NCI-H128 (cell line): ENCODE results near the gene LRRC23.
"Not testable (repeated sequence)": the region's sequence is repeated elsewhere in the genome, so short reads cannot be mapped to it uniquely, and the experiment has no call there.

ENCODE experiments used
- DNase-seq: peaks from one replicate; lab custom pipeline; 2025; ENCODE audit not compliant: unreplicated experiment; lab: John Stamatoyannopoulos, UW

LRRC23 gene, protein sequence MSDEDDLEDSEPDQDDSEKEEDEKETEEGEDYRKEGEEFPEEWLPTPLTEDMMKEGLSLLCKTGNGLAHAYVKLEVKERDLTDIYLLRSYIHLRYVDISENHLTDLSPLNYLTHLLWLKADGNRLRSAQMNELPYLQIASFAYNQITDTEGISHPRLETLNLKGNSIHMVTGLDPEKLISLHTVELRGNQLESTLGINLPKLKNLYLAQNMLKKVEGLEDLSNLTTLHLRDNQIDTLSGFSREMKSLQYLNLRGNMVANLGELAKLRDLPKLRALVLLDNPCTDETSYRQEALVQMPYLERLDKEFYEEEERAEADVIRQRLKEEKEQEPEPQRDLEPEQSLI

DNA sequence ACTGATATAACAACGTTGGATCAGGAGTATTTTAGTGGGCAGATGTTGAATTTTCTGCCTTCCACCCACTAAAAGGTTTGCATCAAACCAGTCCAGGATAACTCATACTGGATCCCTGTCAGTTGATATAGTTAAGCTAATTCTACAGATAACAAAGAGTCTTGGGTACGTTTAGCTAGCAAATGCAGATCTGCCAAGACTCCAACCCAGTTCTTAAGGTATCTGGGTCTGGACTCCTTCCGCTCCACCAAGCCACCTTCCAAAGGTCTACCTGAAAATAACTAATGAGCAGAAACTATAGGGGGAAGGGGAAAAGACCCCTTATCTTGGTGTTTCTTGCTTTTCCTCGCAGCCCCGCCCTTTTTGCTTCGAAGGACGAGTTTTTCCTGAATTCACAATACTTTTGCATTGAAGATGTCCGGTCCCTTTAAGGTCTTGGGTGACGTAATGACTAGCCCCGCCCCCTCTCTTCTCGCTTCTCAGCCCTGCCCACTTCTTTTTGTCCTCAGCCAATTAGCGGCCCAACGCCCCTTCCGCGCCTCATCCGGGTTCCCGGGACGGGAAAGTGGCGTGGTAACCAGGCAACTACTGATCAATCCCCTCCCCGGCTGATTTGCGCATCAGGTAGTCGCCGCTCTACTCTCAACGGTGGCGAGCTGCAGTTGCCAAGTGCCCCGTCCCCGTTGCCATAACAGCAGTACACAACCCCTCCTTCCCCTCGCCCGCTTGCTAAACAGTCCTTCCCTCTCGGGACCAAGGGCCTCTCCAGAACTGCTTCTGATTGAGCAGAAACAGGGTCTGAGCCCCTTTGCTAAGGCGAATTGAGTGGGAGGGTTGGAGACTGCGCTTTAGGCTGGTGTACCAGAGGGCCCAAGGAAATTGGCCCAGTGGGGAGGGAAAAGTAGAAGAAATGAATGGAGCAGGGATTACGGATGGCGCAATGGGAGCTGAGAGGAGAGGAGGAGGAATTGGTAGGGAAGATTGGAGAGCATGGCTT, at the start of gene LRRC23:
TSS of gene LRRC23 (plus strand) at position 543 of the 997 bp plus-strand sequence. CDS start 812 bp downstream, outside the sequence.
- DNase-seq: peak; percentile 99

DNA sequence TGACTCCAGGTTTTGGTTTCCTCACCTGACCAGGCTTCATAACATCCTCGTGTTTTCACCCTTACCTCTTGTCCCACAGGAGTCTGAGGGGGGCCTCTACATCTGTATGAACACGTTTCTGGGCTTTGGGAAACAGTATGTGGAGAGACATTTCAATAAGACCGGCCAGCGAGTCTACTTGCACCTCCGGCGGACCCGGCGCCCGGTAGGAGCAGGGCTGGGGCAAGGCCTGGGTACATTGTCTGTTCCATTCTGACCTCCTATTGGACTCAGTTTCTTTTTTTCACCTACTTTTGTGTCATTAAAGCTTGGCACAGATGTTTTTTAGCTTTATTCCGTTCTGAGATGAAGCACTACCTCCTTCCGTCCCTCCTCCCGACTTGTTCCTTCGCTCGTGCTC, 49.3 kb upstream of the LRRC23 start:
- no peak for DNase-seq

DNA sequence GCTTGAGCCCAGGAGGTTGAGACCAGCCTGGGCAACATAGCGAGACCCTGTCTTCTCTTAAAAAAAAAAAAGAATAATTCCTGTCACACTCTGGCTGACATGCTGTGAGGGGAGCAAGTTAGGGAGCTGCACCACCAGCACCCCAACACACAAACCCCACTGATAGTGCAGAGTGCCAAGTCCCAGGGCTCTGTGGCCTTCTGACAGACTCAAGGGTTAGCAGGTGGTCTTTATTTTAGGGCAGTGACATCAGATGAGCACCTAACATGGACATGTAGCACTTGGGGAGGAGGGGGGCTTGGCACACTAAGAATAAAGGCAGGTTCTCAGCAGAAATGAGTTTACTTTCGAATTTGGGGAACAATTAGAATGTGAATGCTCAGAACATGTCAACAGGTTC, 45.8 kb upstream of the LRRC23 start:
- no peak for DNase-seq

DNA sequence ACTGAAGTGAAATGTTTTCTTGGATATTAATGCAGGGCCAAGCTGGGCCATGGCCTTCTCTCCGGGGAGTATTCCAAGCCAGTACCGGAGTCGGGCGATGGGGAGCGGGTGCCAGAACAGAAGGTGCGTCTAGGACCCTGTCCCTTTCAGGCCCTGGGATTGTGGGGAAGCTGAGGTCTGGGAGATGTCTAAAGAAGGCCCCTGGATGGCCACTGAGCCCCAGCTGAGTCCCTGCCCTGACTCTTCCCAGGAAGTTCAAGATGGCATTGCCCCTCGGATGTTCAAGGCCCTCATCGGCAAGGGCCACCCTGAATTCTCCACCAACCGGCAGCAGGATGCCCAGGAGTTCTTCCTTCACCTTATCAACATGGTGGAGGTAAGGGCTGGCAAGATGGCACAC, 44.5 kb upstream of the LRRC23 start:
- no peak for DNase-seq

DNA sequence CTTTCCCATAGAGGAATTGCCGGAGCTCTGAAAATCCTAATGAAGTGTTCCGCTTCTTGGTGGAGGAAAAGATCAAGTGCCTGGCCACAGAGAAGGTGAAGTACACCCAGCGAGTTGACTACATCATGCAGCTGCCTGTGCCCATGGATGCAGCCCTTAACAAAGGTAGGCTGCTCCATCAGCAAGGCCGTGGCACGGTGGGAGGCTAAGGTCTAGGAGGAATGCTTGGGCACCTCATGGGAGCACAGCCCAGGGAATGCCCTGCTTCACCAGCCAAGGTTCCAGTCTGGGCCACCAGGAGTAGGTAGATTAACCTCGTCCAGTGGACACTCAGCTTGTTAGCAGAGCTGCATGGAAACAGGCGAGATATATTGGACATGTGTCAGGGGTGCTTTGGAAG, 43.7 kb upstream of the LRRC23 start:
- no peak for DNase-seq

DNA sequence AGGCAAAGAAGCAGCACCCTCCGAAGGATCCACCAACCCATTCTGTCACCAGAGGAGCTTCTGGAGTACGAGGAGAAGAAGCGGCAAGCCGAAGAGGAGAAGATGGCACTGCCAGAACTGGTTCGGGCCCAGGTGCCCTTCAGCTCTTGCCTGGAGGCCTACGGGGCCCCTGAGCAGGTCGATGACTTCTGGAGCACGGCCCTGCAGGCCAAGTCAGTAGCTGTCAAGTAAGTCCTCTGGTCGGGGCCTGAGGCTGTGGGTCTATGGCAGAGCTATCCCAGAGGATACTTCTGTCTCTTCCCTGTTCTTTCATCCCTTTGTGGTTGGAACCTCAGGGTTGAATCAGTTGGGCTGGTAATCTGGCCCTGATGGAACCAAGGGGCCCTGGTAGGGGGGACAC, 43.2 kb upstream of the LRRC23 start:
- no peak for DNase-seq

DNA sequence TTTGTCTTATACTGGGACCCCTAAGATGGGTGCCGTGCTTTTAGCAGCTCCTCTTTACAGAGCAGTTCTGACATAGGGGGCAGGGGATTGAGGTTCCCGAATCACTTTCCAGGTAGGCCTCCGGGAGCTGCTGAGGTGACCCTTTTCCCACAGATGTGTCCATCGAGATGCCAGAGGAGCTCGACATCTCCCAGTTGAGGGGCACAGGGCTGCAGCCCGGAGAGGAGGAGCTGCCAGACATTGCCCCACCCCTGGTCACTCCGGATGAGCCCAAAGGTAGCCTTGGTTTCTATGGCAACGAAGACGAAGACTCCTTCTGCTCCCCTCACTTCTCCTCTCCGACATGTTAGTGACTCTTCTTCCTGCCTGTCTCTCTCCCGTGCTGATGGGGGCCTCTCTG, 41.6 kb upstream of the LRRC23 start:
- no peak for DNase-seq

DNA sequence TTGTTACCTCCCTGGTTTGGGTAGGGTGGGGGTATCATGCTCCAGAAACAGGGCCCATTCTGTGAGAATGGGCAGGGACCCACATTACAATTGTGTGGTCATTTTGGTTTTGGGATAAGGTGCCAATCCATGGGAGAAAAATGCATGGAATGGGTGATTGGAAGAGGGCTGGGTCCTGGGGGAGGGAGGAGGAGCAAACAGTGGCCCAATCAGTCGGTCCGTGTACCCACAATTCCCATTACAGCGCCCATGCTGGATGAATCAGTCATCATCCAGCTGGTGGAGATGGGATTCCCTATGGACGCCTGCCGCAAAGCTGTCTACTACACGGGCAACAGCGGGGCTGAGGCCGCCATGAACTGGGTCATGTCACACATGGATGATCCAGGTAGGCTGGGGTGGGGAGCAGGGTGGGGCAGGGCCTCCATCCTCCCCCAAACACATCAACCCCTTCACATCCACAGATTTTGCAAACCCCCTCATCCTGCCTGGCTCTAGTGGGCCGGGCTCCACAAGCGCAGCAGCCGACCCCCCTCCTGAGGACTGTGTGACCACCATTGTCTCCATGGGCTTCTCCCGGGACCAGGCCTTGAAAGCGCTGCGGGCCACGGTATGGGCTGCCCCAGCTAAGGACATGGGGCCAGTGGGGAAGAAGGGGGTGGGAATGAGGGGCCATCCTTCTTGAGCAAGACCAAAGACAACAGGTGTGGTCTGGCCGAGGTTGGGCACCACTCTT, 40.9 kb upstream of the LRRC23 start:
- no peak for DNase-seq

DNA sequence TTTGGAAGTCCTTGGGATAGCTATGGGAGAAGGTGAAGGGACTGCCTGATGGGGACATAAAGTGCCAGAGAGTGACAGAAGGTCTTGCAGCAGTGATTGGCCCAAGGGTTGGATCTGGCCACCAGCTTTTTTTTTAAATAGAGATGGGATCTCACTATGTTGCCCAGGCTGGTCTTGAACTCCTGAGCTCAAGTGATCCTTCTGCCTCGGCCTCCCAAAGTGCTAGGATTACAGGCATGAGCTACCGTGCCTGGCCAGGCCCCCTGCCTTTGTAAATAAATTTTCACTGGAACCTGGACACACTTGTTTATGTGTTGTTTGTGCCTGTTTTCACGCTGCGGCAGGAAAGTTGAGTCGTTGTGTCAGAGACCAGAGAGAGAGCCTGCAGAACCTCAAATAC, 39.3 kb upstream of the LRRC23 start:
- DNase-seq: not testable (repeated sequence)

DNA sequence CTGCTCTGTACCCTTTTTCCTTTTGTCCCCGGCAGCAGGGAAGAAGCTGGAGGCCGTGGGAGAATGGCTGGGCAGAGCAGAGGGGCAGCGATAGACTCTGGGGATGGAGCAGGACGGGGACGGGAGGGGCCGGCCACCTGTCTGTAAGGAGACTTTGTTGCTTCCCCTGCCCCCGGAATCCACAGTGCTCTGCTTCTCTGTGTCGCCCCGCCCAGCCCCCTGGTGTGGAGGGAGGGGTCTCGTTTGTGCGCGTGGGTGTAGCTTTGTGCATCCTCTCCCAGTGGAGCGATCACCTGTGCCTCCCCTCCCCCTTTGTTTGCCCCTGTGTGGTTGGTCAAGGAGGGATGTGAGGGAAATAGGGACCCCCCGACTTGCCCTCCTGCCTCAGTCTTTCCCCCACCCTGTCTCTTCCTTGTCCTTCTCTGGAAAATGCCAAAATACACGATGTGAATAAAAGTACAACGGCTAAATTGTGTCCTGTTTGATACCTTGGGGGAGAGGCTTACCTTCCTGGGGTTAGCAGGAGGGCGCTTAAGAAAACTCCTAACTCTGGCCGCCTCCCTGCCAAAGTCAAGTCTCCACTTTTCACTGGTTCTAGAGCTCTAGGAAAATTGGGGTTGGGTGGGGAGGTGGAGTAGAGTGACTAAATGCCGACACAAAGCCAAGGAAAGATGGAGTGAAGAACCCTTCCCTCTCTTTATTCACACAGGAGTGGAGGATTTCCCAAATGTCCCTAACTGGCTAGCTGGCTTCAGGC, 38.3 kb upstream of the LRRC23 start:
- no peak for DNase-seq

DNA sequence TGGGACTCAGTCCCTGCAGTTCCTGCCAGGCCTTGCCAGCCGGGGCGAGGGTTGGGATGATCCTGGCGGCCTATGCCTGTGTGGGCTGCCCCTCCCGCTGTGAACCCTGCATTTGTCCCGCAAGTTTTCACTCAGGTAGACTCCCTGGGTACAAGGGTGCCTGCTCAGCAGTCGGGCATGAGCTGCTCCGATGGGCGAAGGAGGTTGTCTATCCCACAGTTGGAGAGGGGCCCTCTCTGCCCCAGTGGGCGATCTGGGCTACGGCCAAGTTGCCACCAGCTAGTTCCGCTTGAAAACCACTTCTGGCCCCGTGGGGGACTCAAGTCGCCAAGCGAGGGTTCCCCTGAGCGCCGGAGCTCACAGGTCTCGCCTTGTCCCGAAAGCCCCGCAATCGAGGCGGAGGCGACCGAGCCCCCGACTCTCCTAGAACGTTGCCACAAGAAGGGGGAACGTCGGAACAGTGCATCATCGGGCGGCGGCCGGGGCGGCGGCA, 37.7 kb upstream of the LRRC23 start:
- DNase-seq: no peak

DNA sequence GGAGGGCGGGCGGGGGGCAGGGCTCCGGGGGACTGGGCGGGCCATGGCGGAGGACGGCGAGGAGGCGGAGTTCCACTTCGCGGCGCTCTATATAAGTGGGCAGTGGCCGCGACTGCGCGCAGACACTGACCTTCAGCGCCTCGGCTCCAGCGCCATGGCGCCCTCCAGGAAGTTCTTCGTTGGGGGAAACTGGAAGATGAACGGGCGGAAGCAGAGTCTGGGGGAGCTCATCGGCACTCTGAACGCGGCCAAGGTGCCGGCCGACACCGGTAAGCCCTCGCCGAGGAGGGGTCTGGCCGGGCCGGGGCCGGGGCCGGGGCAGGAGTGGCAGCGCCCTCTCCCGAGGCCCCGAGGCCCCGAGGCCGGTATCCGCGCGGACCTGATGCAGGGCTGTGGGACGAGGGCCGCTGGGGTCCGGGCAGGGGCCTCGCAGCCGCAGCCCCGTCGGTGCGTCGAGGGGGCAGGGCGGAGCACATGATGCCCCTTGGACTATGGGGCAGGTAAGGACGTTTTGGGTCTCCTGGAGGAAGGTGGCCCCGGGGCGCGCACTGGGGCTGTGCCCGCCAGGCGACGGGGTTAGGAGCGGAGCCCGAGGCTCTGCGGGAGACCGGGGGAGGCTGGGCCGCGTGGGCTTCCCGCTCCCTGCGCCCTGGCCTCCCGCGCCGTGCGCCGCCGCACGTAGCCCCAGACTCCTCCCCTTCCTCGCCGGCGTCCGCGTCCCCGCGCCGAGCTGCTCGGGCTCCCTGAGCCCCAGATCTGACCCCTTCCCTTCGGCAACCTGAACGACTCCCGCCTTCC, 37.0 kb upstream of the LRRC23 start, which contains the start of gene TPI1:
TSS of gene TPI1 (plus strand) at position 119 of the 798 bp plus-strand sequence. CDS start at position 155, 36 bp downstream.
- peak; percentile 59 for DNase-seq

DNA sequence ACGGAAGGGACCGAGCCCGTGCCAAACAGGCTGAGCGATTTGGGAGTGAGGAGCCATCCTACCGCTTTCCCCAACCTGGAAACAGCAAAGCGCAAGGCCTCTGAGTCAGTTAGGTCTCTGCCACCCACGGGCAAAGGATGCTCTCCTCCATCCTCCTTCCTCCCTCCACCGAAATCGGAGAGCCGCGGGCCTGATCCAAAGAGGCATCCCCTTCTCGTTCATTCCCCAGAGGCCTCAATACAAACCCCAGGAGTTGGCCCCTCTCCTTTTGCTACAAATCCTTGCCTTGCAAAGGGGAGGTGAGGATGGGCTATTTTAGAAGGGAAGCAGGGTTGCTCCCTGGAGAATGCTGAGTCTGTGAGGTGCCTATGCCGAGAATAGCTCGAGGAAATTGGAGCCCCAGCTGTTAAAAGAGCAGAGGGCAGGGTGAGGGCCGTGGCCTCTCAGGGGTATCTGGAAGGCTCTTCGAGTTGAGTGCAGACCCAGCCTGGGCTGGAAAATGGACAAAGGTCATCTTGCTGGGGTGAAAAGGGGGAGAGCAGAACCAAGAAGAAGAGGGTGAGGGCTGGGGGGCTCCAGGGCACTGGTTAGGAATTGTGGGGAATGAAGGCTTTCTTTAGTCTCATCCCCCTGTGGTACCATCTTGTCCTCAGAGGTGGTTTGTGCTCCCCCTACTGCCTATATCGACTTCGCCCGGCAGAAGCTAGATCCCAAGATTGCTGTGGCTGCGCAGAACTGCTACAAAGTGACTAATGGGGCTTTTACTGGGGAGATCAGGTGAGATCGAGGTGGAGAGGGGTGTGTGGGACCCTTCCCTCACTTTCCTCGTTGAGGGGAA, 36.2 kb upstream of the LRRC23 start:
- no peak for DNase-seq

DNA sequence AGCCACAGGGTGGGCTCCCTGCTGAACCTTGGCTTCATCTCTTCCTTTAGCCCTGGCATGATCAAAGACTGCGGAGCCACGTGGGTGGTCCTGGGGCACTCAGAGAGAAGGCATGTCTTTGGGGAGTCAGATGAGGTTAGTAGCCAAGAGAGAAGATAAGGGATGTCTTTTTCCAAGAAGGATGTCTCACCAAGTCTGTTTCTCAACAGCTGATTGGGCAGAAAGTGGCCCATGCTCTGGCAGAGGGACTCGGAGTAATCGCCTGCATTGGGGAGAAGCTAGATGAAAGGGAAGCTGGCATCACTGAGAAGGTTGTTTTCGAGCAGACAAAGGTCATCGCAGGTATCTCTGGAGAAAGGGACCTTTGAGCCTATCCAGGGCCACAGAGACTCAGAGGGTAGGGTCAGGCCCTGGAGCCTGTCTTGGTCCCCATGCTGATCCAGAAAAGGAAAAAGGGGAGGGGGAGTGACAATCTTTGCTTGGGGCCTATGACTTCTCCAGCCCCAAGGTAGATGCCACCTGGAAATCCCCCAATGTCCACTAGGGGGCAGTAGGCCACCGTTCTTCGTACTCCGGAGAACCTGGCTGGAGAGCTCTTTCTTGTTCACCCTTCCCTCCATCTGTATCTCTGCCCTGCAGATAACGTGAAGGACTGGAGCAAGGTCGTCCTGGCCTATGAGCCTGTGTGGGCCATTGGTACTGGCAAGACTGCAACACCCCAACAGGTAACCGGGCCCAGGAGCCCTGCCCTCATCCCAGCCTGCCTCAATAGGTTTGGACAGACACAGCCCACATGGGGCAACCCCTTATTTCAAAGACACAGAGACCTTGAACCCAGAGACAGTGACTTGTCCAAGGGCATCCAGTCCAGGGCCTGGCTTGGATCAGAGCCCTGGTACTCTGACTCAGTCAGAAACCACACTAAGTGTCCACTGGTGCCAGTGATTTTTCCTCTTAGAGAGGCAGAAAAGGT, 35.3 kb upstream of the LRRC23 start:
- DNase-seq: peak; percentile 70

DNA sequence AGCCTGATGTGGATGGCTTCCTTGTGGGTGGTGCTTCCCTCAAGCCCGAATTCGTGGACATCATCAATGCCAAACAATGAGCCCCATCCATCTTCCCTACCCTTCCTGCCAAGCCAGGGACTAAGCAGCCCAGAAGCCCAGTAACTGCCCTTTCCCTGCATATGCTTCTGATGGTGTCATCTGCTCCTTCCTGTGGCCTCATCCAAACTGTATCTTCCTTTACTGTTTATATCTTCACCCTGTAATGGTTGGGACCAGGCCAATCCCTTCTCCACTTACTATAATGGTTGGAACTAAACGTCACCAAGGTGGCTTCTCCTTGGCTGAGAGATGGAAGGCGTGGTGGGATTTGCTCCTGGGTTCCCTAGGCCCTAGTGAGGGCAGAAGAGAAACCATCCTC, 34.3 kb upstream of the LRRC23 start:
- DNase-seq: not testable (repeated sequence)

DNA sequence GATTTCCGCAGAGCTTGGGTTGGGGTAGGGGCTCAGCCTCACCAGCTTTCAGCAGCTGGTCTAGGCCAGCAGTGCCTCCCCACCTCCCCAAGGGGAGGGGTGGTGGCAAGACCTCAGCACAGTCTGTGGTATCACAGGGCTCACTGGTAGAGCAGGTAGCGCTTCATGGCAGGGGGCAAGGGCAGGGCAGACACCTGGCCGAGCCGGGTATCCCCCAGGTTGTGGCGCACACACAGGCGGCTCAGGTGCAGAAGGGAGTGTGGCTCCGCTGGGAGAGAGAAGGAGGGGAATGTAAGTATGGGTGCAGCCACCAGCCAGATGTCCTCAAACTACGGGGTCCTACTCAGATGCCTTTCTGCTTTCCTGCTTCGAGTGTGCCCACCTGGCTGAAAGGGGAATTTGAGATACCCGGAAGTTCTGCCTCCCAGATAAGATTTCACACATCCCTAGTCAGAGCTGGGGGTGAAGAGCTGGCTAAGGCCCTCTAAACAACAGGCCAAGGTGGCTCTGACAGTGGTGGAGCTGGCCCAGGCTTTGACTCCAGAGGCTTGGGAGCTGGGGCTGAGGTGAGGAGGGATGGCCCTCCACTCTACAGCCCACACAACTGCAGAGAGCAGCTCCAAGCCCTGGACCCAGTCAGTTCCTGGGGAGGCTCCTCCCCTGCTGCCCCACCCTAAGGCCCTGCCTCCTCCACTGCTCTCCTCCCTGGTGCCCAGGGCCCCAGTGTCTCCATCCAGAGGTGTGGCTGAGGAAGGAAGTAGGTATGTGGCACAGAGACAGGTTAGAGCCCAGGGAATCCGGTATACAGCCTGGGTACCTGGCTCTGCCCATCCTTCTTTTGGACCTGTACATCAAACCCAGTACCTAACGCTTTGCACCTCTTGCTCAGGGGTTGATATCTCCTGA, 33.3 kb upstream of the LRRC23 start:
- no peak for DNase-seq
